GM18507 (cell line): ENCODE results near the gene KLHL12.
A peak's percentile ranks its signal among the peaks of the same experiment; 100 is the strongest.

Source experiments
- DNase-seq: peaks from one replicate; pipeline ENCODE4 v3.0.0; 2011; ENCODE audit warnings: low read depth; ENCODE audit not compliant: insufficient read length; ENCODE audit errors: extremely low spot score
- FAIRE-seq: peaks from 2 replicates; lab custom pipeline; 2011; peaks lifted over from hg19 to GRCh38; lab: Jason Lieb, UNC

Gene KLHL12

GRCh38 chr1:202892501-202892900 is 34.5 kb downstream of the KLHL12 start:
- no peak for FAIRE-seq
- DNase-seq: no peak

GRCh38 chr1:202890392-202890791 is 36.6 kb downstream of the KLHL12 start:
- DNase-seq (no peak), FAIRE-seq (no peak)

- FAIRE-seq (peak; percentile 96), DNase-seq (peak; percentile 94)
Observed at GRCh38 chr1:202888531-202889360, 38.3 kb downstream of the KLHL12 start, which contains the start of gene RABIF. RABIF (minus strand) TSS chr1:202889149; CDS start chr1:202889098, 51 bp downstream.

- no peak for FAIRE-seq
Observed at GRCh38 chr1:202888221-202888530, 38.9 kb downstream of the KLHL12 start.

GRCh38 chr1:202880961-202881460 is 46.0 kb downstream of the KLHL12 start:
- DNase-seq: no peak
- no peak for FAIRE-seq

More at GRCh38 chr1:202888221-202888530, 38.9 kb downstream of the KLHL12 start:
- no peak for DNase-seq

GRCh38 chr1:202880062-202880461 is 47.0 kb downstream of the KLHL12 start:
- FAIRE-seq (no peak), DNase-seq (no peak)

GRCh38 chr1:202879128-202879527 is 47.9 kb downstream of the KLHL12 start:
- DNase-seq (no peak), FAIRE-seq (no peak)

- no peak for FAIRE-seq
Observed at GRCh38 chr1:202873026-202873425, 54.0 kb downstream of the KLHL12 start.

GRCh38 chr1:202871367-202871766 is 55.7 kb downstream of the KLHL12 start:
- FAIRE-seq: no peak

More at GRCh38 chr1:202873026-202873425, 54.0 kb downstream of the KLHL12 start:
- no peak for DNase-seq

GRCh38 chr1:202862679-202863560 is 64.1 kb downstream of the KLHL12 start:
- DNase-seq (no peak), FAIRE-seq (no peak)

More at GRCh38 chr1:202871367-202871766, 55.7 kb downstream of the KLHL12 start:
- DNase-seq: no peak

GRCh38 chr1:202861420-202862132 is 65.5 kb downstream of the KLHL12 start:
- DNase-seq (peak; percentile 63), FAIRE-seq (no peak)

- DNase-seq (no peak), FAIRE-seq (no peak)
Observed at GRCh38 chr1:202860744-202861419, 66.2 kb downstream of the KLHL12 start.

- FAIRE-seq (no peak), DNase-seq (no peak)
Observed at GRCh38 chr1:202858789-202859414, 68.1 kb downstream of the KLHL12 start.

GRCh38 chr1:202858331-202858730 is 68.7 kb downstream of the KLHL12 start:
- DNase-seq (no peak), FAIRE-seq (no peak)

GRCh38 chr1:202857136-202857610 is 69.9 kb downstream of the KLHL12 start:
- DNase-seq (no peak), FAIRE-seq (no peak)

- FAIRE-seq (no peak), DNase-seq (no peak)
Observed at GRCh38 chr1:202856014-202856413, 71.0 kb downstream of the KLHL12 start.

- no peak for DNase-seq
Observed at GRCh38 chr1:202854787-202855186, 72.2 kb downstream of the KLHL12 start.

GRCh38 chr1:202852163-202852904 is 74.7 kb downstream of the KLHL12 start:
- FAIRE-seq: no peak
- no peak for DNase-seq

More at GRCh38 chr1:202854787-202855186, 72.2 kb downstream of the KLHL12 start:
- no peak for FAIRE-seq
